SK-N-SH treated with all-trans-retinoic acid at 6 μM for 48 hours (cell line): Measurements from ENCODE around the gene SYT7.

ENCODE experiments used
- ATAC-seq: fragments of 200-7000 bp; cut with Tn5 transposase; 3 replicates; pipeline ENCODE4 v1.9.1; 2020; ENCODE audit warnings: mild to moderate bottlenecking, moderate library complexity
- ARNTL ChIP-seq: fragments of 450-650 bp; formaldehyde crosslinking; IDR thresholded peaks from 2 replicates; pipeline ENCODE4 v1.5.0; 2020; ENCODE audit warnings: low read depth, mild to moderate bottlenecking, moderate library complexity, borderline replicate concordance
- BACH2 ChIP-seq: fragments of 250-450 bp; sonication (Bioruptor Pico); IDR thresholded peaks from 2 replicates; pipeline ENCODE4 v1.9.0; 2021; ENCODE audit warnings: mild to moderate bottlenecking, borderline replicate concordance
- CREB5 ChIP-seq: fragments of 250-450 bp; sonication (Bioruptor Pico); IDR thresholded peaks from 2 replicates; pipeline ENCODE4 v1.5.1; 2020; ENCODE audit warnings: low read depth, mild to moderate bottlenecking, moderate library complexity
- CSDC2 ChIP-seq: fragments of 250-450 bp; sonication (Bioruptor Pico); IDR thresholded peaks from 2 replicates; pipeline ENCODE4 v1.5.0; 2020; ENCODE audit warnings: mild to moderate bottlenecking, moderate library complexity
- CSRNP3 ChIP-seq: fragments of 250-450 bp; sonication (Bioruptor Pico); IDR thresholded peaks from 2 replicates; pipeline ENCODE4 v1.5.1; 2021; ENCODE audit warnings: mild to moderate bottlenecking, moderate library complexity
- ESRRG ChIP-seq: fragments of 250-450 bp; sonication (Bioruptor Pico); IDR thresholded peaks from 2 replicates; pipeline ENCODE4 v1.6.1; 2021; ENCODE audit warnings: mild to moderate bottlenecking
- GLIS3 ChIP-seq: fragments of 250-450 bp; sonication (Bioruptor Pico); IDR thresholded peaks from 2 replicates; pipeline ENCODE4 v1.5.0; 2020; ENCODE audit warnings: mild to moderate bottlenecking, moderate library complexity
- ISL1 ChIP-seq: fragments of 250-450 bp; sonication (Bioruptor Pico); IDR thresholded peaks from 2 replicates; pipeline ENCODE4 v2.1.2; 2022; ENCODE audit warnings: mild to moderate bottlenecking, moderate library complexity
- PATZ1 ChIP-seq: fragments of 250-450 bp; sonication (Bioruptor Pico); IDR thresholded peaks from 2 replicates; pipeline ENCODE4 v1.8.0; 2020; ENCODE audit warnings: mild to moderate bottlenecking, moderate library complexity, borderline replicate concordance
- POU6F1 ChIP-seq: fragments of 250-450 bp; sonication (Bioruptor Pico); IDR thresholded peaks from 2 replicates; pipeline ENCODE4 v1.8.0; 2021; ENCODE audit warnings: low read depth, mild to moderate bottlenecking, moderate library complexity, borderline replicate concordance
- PPARA ChIP-seq: fragments of 250-450 bp; sonication (Bioruptor Pico); IDR thresholded peaks from 2 replicates; pipeline ENCODE4 v1.5.0; 2020; ENCODE audit warnings: mild to moderate bottlenecking, borderline replicate concordance
- RARB ChIP-seq: fragments of 250-450 bp; sonication (Bioruptor Pico); IDR thresholded peaks from 2 replicates; pipeline ENCODE4 v1.8.0; 2021; ENCODE audit warnings: mild to moderate bottlenecking, moderate library complexity
- SNAI2 ChIP-seq: fragments of 250-450 bp; sonication (Bioruptor Pico); IDR thresholded peaks from 2 replicates; pipeline ENCODE4 v1.5.0; 2020; ENCODE audit warnings: mild to moderate bottlenecking, moderate library complexity
- TCF4 ChIP-seq: fragments of 250-450 bp; sonication (Bioruptor Pico); IDR thresholded peaks from 2 replicates; pipeline ENCODE4 v1.8.0; 2021; ENCODE audit warnings: mild to moderate bottlenecking, moderate library complexity, borderline replicate concordance
- TOX ChIP-seq: fragments of 250-450 bp; sonication (Bioruptor Pico); IDR thresholded peaks from 2 replicates; pipeline ENCODE4 v1.8.0; 2021; ENCODE audit warnings: mild to moderate bottlenecking, moderate library complexity, borderline replicate concordance
- TSHZ2 ChIP-seq: fragments of 250-450 bp; sonication (Bioruptor Pico); IDR thresholded peaks from 2 replicates; pipeline ENCODE4 v1.5.0; 2020; ENCODE audit warnings: mild to moderate bottlenecking, moderate library complexity
- ZC3H10 ChIP-seq: fragments of 250-450 bp; sonication (Bioruptor Pico); IDR thresholded peaks from 2 replicates; pipeline ENCODE4 v1.5.1; 2021; ENCODE audit warnings: mild to moderate bottlenecking, moderate library complexity
- ZFP3 ChIP-seq: fragments of 250-450 bp; sonication (Bioruptor Pico); IDR thresholded peaks from 2 replicates; pipeline ENCODE4 v1.5.0; 2020; ENCODE audit warnings: mild to moderate bottlenecking, moderate library complexity
- ZFP30 ChIP-seq: fragments of 450-650 bp; formaldehyde crosslinking; IDR thresholded peaks from 2 replicates; pipeline ENCODE4 v1.5.0; 2022; ENCODE audit warnings: mild to moderate bottlenecking, moderate library complexity
- ZNF565 ChIP-seq: fragments of 450-650 bp; formaldehyde crosslinking; conservative IDR thresholded peaks from 2 replicates; pipeline ENCODE4 v1.5.0; 2020; ENCODE audit warnings: low read depth, mild to moderate bottlenecking, moderate library complexity
- ZNF8 ChIP-seq: fragments of 450-650 bp; formaldehyde crosslinking; IDR thresholded peaks from 2 replicates; pipeline ENCODE4 v1.5.0; 2020; ENCODE audit warnings: mild to moderate bottlenecking, moderate library complexity

The SYT7 gene

GRCh38 chr11:61549177-61549576 lies 31.7 kb downstream of the SYT7 start:
- no peak for ATAC-seq
- no peak for TF ChIP-seq SNAI2 (CRISPR knock-in tag)
- TF ChIP-seq CSDC2 (CRISPR knock-in tag), result no peak
- no peak for TF ChIP-seq POU6F1 (CRISPR knock-in tag)
- no peak for TF ChIP-seq GLIS3 (CRISPR knock-in tag)
- TF ChIP-seq ISL1, result no peak
- TF ChIP-seq ZC3H10 (CRISPR knock-in tag), result no peak
- no peak for TF ChIP-seq ESRRG (CRISPR knock-in tag)
- TF ChIP-seq ZFP30 (CRISPR knock-in tag), result no peak
- TF ChIP-seq PATZ1, result no peak
- TF ChIP-seq CSRNP3 (CRISPR knock-in tag), result no peak
- TF ChIP-seq TCF4, result no peak
- no peak for TF ChIP-seq RARB (CRISPR knock-in tag)
- TF ChIP-seq ARNTL (CRISPR knock-in tag), result no peak
- no peak for TF ChIP-seq ZFP3 (CRISPR knock-in tag)
- no peak for TF ChIP-seq PPARA (CRISPR knock-in tag)
- TF ChIP-seq TOX, result no peak
- TF ChIP-seq CREB5, result no peak

GRCh38 chr11:61547246-61547645 lies 33.6 kb downstream of the SYT7 start:
- TF ChIP-seq ZNF565 (CRISPR knock-in tag) (no peak), ZFP30 (CRISPR knock-in tag) (no peak), SNAI2 (CRISPR knock-in tag) (no peak), CSDC2 (CRISPR knock-in tag) (no peak), ISL1 (no peak), PATZ1 (no peak)
- ATAC-seq, result no peak

- no peak for ATAC-seq
- TF ChIP-seq ESRRG (CRISPR knock-in tag) (no peak), TSHZ2 (CRISPR knock-in tag) (no peak), TOX (no peak), ZNF8 (no peak), ZFP30 (CRISPR knock-in tag) (no peak), ISL1 (no peak), POU6F1 (CRISPR knock-in tag) (no peak), ZC3H10 (CRISPR knock-in tag) (no peak), BACH2 (CRISPR knock-in tag) (no peak), GLIS3 (CRISPR knock-in tag) (no peak), ZNF565 (CRISPR knock-in tag) (no peak), ZFP3 (CRISPR knock-in tag) (no peak), PPARA (CRISPR knock-in tag) (no peak), RARB (CRISPR knock-in tag) (no peak), CSDC2 (CRISPR knock-in tag) (no peak), TCF4 (no peak)
Observed at GRCh38 chr11:61546663-61547062, 34.2 kb downstream of the SYT7 start.
